GM18517 (cell line): ENCODE results near the gene MAP4.

Experiments used
- ATAC-seq: cut with Tn5 transposase; IDR thresholded peaks from one replicate; pipeline ENCODE4 v1.9.1; 2021; ENCODE audit warnings: mild to moderate bottlenecking, moderate library complexity; ENCODE audit not compliant: unreplicated experiment

Gene MAP4

GRCh38 chr3:47871389-47871788 is 144.8 kb downstream of the MAP4 start:
- ATAC-seq = no peak

GRCh38 chr3:47870702-47871260 is 145.4 kb downstream of the MAP4 start:
- ATAC-seq = no peak

GRCh38 chr3:47870156-47870555 is 146.1 kb downstream of the MAP4 start:
- no peak for ATAC-seq

GRCh38 chr3:47868306-47868705 is 147.9 kb downstream of the MAP4 start:
- ATAC-seq = no peak

GRCh38 chr3:47867451-47868044 is 148.7 kb downstream of the MAP4 start:
- no peak for ATAC-seq

- no peak for ATAC-seq
These were observed 151.0 kb downstream of the MAP4 start for GRCh38 chr3:47865192-47865591.

- no peak for ATAC-seq
These were observed 152.7 kb downstream of the MAP4 start for GRCh38 chr3:47863391-47864128.

GRCh38 chr3:47859956-47860605 is 156.1 kb downstream of the MAP4 start:
- no peak for ATAC-seq

- ATAC-seq = no peak
These were observed 159.1 kb downstream of the MAP4 start for GRCh38 chr3:47857151-47857550.

GRCh38 chr3:47856669-47857068 is 159.5 kb downstream of the MAP4 start:
- no peak for ATAC-seq

- no peak for ATAC-seq
These were observed 160.5 kb downstream of the MAP4 start for GRCh38 chr3:47855461-47856383.

GRCh38 chr3:47854720-47855455 is 161.3 kb downstream of the MAP4 start:
- ATAC-seq = no peak

GRCh38 chr3:47854267-47854666 is 161.9 kb downstream of the MAP4 start:
- no peak for ATAC-seq

GRCh38 chr3:47852604-47853602 is 163.3 kb downstream of the MAP4 start:
- ATAC-seq = no peak

- no peak for ATAC-seq
These were observed 164.2 kb downstream of the MAP4 start for GRCh38 chr3:47851888-47852603.

- no peak for ATAC-seq
These were observed 165.4 kb downstream of the MAP4 start for GRCh38 chr3:47850564-47851410.
